HG03457 (cell line): Measurements from ENCODE around the gene HOXB4.

Experiments used
- ATAC-seq: cut with Tn5 transposase; IDR thresholded peaks from one replicate; pipeline ENCODE4 v1.9.1; 2021; ENCODE audit warnings: moderate number of reproducible peaks; ENCODE audit not compliant: unreplicated experiment

The HOXB4 gene

GRCh38 chr17:48590607-48591161 is 12.5 kb upstream of the HOXB4 start:
- no peak for ATAC-seq

GRCh38 chr17:48589831-48590606 is 11.9 kb upstream of the HOXB4 start, which contains the start of gene HOXB3:
Gene HOXB3, minus strand, starts transcription at chr17:48590241. Its CDS starts 37,767 bp downstream, at chr17:48552474.
- ATAC-seq = no peak

- ATAC-seq = no peak
Measured at GRCh38 chr17:48589060-48589830, 11.1 kb upstream of the HOXB4 start.

- no peak for ATAC-seq
Measured at GRCh38 chr17:48588528-48588927, 10.4 kb upstream of the HOXB4 start.

- ATAC-seq = no peak
Measured at GRCh38 chr17:48588074-48588415, 9.9 kb upstream of the HOXB4 start.

GRCh38 chr17:48587276-48588073 is 9.3 kb upstream of the HOXB4 start:
- no peak for ATAC-seq

- no peak for ATAC-seq
Measured at GRCh38 chr17:48586355-48587258, 8.5 kb upstream of the HOXB4 start.

GRCh38 chr17:48584223-48584741 is 6.1 kb upstream of the HOXB4 start:
- no peak for ATAC-seq

- no peak for ATAC-seq
Measured at GRCh38 chr17:48583708-48584222, 5.6 kb upstream of the HOXB4 start.

GRCh38 chr17:48582750-48583069 is 4.6 kb upstream of the HOXB4 start:
- ATAC-seq = no peak

- no peak for ATAC-seq
Measured at GRCh38 chr17:48579760-48580554, 1.8 kb upstream of the HOXB4 start.

- no peak for ATAC-seq
Measured at GRCh38 chr17:48579471-48579759, 1.3 kb upstream of the HOXB4 start.

GRCh38 chr17:48578616-48579470 is 693 bp upstream of the HOXB4 start:
- ATAC-seq = no peak

GRCh38 chr17:48577330-48577945 is 712 bp downstream of the HOXB4 start:
- no peak for ATAC-seq

GRCh38 chr17:48576479-48577309 is 1.5 kb downstream of the HOXB4 start:
- ATAC-seq = no peak

GRCh38 chr17:48575673-48576478 is 2.3 kb downstream of the HOXB4 start:
- ATAC-seq = no peak
